Activated naive CD4-positive, alpha-beta T cell treated with anti-CD3 and anti-CD28 coated beads, Interleukin-2, amount 50 U/mL, for 24 hours (primary cell): ENCODE measurements around the gene PHACTR3.

Experiments
- H3K27ac Mint-ChIP-seq: one replicate; pipeline ENCODE4 v1.8.0; 2021; ENCODE audit warnings: mild to moderate bottlenecking, mixed read lengths
- H3K27me3 Mint-ChIP-seq: one replicate; pipeline ENCODE4 v1.8.0; 2021; ENCODE audit warnings: mixed read lengths
- H3K36me3 Mint-ChIP-seq: one replicate; pipeline ENCODE4 v1.8.0; 2021; ENCODE audit warnings: mixed read lengths
- H3K4me1 Mint-ChIP-seq: one replicate; pipeline ENCODE4 v1.8.0; 2021; ENCODE audit warnings: mixed read lengths
- H3K4me3 Mint-ChIP-seq: one replicate; pipeline ENCODE4 v1.8.0; 2021; ENCODE audit warnings: mild to moderate bottlenecking, mixed read lengths
- H3K9me3 Mint-ChIP-seq: one replicate; pipeline ENCODE4 v1.8.0; 2021; ENCODE audit warnings: mixed read lengths

PHACTR3 gene

DNA sequence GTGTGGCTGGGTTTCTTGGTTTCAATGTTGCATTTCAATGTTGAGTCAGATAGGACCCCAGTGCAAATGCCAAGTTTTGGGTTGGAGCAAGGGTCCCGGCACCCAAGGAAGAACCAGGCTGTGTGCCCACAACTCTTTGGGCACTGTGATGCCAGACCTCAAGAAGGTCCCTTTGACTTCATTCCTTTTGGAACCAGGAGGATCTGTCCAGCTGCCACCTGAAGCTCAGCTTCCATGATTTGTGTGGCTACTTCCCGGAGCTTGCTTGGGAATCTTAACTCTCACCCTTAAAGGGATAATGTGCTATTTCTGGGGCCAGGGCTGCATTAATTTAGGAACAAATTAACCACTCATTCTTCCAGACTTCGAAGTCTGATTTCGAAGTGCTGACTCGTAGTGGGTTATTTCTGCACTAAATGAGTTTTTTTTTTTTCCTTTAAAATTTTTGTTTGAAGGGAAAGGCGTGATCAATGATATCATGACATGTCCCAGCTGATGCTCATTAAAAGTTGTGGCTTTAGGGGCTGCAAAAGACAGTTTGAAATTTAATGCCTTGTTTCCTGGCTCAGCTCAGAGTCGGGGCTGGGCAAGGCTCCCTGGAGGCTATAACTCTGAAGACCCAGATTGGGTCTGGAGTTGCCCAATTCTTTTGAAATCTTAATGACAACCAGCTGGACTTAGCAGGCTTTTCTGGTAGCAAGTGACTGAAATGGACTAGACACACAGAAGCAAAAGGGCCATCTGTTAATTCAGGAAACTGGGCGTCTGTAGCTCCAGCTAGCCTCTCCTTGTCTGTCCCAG, 24.0 kb upstream of the PHACTR3 start:
- Mint-ChIP-seq H3K4me1 (no peaks in the 10 kb centered on the region), H3K27me3 (peaks cover 33% of the 10 kb centered on the region), H3K4me3 (no peak overlapping the region), H3K36me3 (no peaks in the 10 kb centered on the region), H3K9me3 (no peaks in the 10 kb centered on the region), H3K27ac (no peak overlapping the region)

DNA sequence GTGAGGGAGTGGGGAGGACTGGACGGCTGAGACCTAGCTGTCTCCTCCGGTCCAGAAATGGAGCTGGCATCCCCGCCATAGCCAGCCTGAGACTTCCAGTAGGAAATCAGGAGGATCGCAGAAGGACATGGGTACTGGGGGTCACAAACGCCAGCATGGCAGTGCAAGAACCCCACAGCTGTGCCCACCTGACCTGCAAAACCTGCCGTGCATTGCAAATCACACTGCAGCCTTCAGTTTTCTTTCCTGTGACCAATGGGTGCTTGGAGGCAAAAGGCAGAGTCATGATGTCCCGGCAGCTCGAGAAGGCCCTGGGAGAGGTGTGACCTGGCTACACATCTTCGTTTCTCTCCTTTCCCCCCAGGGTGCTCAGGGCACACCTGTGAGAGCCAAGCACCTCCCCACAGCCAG, 23.3 kb upstream of the PHACTR3 start:
- Mint-ChIP-seq H3K27ac (no peak overlapping the region), H3K4me1 (peaks cover 4% of the 10 kb centered on the region), H3K9me3 (no peaks in the 10 kb centered on the region), H3K27me3 (peaks cover 28% of the 10 kb centered on the region), H3K4me3 (no peak overlapping the region), H3K36me3 (no peaks in the 10 kb centered on the region)

DNA sequence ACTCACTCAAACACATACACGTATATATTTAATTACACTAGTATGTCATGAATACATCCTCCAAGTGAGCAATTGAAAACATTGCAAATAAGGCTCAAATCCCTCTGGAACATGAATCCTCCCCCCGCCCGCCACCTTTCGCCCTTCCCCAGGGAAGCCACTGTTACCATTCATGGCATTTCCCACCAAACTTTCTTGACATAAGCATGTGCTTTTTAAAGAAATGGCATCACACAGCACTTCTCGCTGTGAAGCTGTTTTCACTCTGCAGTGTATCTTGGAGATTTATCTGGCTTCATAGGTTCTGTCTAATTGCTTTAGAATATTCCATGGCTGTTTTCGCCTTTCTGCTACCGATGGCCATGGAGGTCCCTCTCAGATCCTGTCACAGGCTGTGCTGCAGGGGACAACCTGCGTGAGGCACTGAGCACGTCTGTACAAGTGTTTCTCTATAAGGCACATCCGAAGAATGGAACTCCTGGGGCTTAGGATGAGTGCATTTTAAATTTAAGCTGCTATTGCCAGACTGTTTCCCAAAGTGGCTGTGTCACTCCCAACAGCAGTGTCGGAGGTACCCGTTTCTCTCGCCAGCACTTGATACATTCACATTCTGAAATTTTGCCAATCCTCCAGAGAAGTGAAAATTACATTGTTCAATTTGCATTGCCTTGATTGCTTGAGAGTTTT, 22.2 kb upstream of the PHACTR3 start:
- peaks cover 19% of the 10 kb centered on the region for H3K27me3 Mint-ChIP-seq
- H3K4me1 Mint-ChIP-seq, result peaks cover 8% of the 10 kb centered on the region
- H3K27ac Mint-ChIP-seq, result no peak overlapping the region
- no peaks in the 10 kb centered on the region for H3K9me3 Mint-ChIP-seq
- no peak overlapping the region for H3K4me3 Mint-ChIP-seq
- no peaks in the 10 kb centered on the region for H3K36me3 Mint-ChIP-seq

DNA sequence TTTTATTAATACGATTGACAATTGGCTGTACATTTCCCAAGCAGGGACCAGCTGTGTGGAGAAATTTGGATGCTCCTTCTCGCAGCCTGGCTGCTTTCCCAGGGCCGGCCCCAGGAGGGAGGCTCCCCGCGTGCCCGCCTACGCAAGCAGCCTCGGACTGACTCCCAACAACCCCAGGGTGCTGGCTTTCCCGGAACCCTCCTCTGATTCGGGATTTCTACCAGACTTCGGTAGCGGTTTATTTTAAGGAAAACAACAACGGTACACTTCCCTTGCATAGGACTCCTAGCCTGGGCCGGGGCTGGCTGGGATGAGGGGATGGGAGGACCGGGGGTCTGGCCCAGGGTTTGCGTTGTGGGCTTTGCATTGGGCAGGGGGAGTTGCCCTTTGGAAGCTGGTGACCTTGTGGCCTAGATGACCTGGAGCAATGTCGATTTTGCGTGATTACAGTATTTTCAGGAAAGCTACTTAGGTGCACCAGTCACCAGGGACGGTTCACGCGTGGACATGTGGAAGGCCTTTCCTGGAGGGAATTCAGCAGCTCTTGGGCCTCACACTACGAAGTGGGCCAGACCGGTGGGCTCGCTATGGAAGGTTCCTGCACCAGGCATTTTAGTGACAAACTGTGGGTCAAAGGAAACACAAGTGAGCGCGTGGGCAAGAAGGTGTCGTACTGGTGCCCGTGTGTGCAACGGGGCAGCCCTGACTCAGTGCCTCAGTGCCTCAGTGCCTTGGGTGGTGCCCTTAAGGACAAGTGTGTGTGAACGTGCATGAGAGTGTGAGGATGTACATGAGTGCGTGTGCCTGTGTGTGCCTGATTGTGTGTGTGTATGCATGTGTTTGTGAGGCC, 20.7 kb upstream of the PHACTR3 start:
- Mint-ChIP-seq H3K36me3 (no peaks in the 10 kb centered on the region), H3K27me3 (peaks cover 11% of the 10 kb centered on the region), H3K4me1 (peaks cover 8% of the 10 kb centered on the region), H3K9me3 (no peaks in the 10 kb centered on the region), H3K4me3 (no peak overlapping the region), H3K27ac (no peak overlapping the region)

DNA sequence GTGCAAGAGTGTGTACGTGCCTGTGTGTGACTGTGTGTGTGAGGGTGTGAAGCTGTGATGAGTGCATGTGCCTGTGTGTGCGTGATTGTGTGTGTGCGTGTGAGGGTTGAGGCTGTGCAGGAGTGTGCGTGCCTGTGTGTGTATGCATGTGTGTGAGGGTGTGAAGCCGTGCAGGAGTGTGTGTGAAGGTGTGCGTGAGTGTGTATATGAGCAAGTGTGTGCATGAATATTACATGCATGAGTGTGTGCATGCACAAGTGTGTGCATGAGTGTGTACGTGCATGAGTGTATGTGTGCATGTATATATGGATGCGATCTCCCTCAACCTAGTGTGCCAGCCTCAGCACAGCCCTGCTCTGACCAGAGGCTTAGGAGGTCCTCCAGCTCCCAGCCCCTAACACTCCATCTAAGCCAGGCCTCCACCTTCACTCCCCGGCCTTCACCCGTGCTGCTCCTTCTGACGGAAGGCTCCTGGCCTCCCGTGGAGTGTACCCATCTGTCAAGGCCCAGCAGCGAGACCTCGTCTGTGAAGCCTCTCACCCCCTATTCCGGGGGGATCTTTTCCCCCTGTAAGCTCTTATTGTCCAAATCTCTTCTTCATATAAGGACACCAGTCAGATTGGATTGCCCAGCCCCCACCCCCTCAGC, 19.9 kb upstream of the PHACTR3 start:
- Mint-ChIP-seq H3K4me1 (peaks cover 8% of the 10 kb centered on the region), H3K27ac (no peak overlapping the region), H3K36me3 (no peaks in the 10 kb centered on the region), H3K9me3 (no peaks in the 10 kb centered on the region), H3K27me3 (peaks cover 6% of the 10 kb centered on the region), H3K4me3 (no peak overlapping the region)

DNA sequence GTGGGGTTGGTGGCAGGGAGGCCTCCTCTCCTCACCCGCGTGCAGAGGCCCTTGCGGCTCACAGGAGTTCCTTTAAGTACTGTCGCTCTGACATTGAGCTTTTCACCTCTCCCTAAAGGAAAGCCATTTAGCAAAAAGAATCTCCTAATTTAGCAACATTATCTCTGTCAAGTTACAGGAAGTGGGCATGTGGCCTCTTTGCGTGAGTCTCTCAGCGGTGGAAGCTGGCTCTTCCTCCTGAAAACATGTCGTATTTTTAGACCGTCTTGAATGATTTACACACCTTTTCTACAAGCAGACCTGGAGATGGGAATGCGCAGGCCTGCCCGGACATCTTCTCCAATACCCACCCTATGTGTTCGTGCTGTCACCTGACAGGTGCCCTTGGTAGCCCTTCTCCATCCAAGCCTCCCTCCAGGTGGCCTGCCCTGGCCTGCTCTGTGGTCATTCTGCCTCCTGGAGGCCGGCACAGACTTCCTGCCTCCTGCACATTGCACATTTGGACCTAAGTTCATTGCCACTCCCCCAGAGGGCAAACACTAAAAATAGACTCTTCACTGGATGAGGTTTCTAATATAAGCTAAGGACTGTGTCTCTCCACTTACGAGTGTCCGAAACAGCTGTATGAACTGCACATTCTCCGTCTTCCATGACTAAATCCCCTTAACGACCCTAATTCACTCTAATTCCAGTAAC, 18.5 kb upstream of the PHACTR3 start:
- Mint-ChIP-seq H3K27me3 (peaks cover 3% of the 10 kb centered on the region), H3K9me3 (no peaks in the 10 kb centered on the region), H3K4me1 (peaks cover 8% of the 10 kb centered on the region), H3K4me3 (no peak overlapping the region), H3K36me3 (no peaks in the 10 kb centered on the region), H3K27ac (no peak overlapping the region)

DNA sequence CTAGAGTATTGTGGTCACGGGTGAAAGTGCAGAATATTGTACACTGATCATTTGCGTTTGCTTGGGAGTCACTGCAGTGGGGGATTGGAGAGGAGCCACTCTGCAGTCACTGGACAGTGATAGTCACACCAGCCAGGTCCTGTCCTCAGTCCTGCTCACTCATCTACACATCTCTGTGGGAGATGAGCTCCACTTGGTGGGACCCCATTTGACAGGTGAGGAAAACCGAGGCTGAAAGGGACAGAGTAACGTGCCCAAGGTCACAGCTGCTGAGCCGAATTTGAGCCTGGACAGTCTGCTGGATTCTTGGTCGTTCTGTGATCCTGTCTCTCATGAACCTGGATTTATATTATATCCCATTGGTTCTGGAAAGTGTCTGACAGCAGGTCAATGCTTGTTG, 17.7 kb upstream of the PHACTR3 start:
- no peaks in the 10 kb centered on the region for H3K9me3 Mint-ChIP-seq
- peaks cover 2% of the 10 kb centered on the region for H3K27me3 Mint-ChIP-seq
- H3K27ac Mint-ChIP-seq, result no peak overlapping the region
- H3K4me1 Mint-ChIP-seq, result peaks cover 8% of the 10 kb centered on the region
- H3K36me3 Mint-ChIP-seq, result no peaks in the 10 kb centered on the region
- no peak overlapping the region for H3K4me3 Mint-ChIP-seq

DNA sequence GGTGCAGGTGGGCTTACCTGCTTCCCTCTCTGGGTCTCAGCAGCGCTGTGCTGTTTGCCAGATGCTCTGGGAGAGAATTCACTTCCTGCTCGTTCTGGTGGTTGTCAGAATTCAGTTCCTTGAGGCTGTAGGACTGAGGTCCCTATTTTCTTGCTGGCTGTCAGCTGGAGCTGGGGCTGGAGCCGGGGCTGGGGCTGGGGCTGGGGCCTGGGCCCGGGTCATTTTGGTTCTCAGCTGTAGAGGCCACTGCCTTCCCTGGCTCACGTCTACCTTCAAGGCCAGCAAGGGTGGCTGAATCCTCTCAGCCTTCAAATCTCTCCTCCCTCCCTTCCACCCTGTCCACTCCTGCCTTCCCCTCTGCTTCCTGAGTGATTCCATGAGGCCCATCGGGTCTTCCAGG, 16.8 kb upstream of the PHACTR3 start:
- H3K9me3 Mint-ChIP-seq, result no peaks in the 10 kb centered on the region

DNA sequence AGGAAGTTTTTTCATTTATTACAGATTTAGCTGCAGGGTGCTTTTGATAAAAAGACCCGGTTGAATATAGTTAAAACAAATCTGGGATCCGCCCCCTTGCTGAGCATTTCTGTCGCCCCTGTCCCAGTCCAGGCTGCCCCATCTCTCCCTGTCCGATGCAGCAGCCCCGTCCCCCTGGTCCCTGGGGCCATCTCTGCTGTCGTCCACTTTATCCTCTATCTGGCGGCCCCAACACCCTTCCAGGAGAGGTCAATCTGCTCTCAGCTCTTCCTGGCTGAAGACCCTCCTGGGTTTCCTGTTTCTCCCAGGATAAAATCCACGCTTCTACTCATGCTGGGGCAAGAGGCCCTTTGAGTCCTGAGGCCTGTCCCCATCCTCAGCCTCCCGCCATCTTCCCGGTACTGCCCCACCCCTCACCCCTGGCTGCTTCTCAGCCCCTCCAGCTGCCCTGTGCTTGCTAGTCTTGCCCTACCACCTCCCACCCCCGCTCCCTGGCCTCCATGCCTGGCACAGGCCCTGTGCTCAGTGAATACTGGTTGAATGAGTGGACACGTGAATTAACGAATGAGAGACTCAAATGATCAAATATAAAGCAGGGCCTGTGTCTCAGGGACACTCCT, 16.0 kb upstream of the PHACTR3 start:
- H3K4me1 Mint-ChIP-seq, result peaks cover 8% of the 10 kb centered on the region
- H3K27me3 Mint-ChIP-seq, result peaks cover 3% of the 10 kb centered on the region
- no peak overlapping the region for H3K27ac Mint-ChIP-seq
- no peaks in the 10 kb centered on the region for H3K9me3 Mint-ChIP-seq
- H3K36me3 Mint-ChIP-seq, result no peaks in the 10 kb centered on the region
- no peak overlapping the region for H3K4me3 Mint-ChIP-seq

More for the DNA sequence above, 16.8 kb upstream of the PHACTR3 start:
- Mint-ChIP-seq H3K27ac (no peak overlapping the region), H3K4me3 (no peak overlapping the region), H3K27me3 (peaks cover 3% of the 10 kb centered on the region), H3K36me3 (no peaks in the 10 kb centered on the region), H3K4me1 (peaks cover 8% of the 10 kb centered on the region)

DNA sequence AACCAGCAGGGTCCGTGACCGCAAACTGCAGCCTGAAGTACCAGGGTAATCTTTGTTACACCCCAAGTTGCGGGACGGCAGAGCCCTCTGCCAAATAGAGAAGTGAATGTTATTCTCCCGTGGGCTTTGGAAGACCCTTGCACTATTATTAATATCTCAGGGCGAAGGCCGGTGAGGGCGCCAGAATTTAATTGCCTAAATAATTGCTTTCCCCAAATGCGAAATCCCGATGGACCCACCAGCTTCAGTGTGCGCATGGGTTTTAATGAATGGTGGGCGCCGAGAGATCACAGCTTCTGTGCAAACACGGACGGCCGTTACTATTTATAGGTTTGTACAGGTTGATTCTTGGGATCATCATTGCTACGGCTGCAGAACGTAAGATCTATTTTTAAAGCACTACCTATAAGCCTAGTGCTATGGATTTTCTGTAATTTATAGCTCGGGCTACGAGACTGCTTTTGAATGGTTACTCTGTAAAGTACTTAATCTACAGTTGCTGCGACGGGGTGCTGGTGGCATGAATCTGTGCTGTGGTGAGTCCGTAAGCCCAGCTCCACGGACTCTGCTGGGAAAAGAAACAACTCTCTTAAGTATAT, 15.2 kb upstream of the PHACTR3 start:
- Mint-ChIP-seq H3K9me3 (no peaks in the 10 kb centered on the region), H3K36me3 (no peaks in the 10 kb centered on the region), H3K4me1 (peaks cover 8% of the 10 kb centered on the region), H3K4me3 (no peak overlapping the region), H3K27me3 (peaks cover 3% of the 10 kb centered on the region), H3K27ac (no peak overlapping the region)

DNA sequence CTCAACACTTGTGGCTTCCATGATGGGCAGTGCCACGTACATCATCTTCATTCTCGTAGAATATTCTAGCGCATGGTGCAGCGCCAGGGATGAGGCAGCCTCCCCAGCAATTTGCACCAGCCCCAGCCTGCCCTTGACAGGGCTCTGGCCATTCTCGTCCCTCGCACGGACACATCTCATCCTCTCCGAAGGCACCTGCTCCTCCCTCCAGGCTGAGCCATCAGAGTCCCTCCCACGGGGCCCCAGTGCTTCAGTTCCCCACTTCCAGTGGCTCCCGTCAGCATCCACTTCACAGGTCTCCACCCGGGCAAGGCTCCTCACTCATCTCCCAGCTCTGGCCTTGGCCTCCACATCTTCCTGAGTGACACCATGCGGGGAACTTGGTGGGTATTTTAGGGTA, 13.3 kb upstream of the PHACTR3 start:
- Mint-ChIP-seq H3K9me3 (no peaks in the 10 kb centered on the region), H3K36me3 (no peaks in the 10 kb centered on the region), H3K4me3 (no peak overlapping the region), H3K27me3 (peaks cover 11% of the 10 kb centered on the region), H3K4me1 (peaks cover 4% of the 10 kb centered on the region), H3K27ac (no peak overlapping the region)

DNA sequence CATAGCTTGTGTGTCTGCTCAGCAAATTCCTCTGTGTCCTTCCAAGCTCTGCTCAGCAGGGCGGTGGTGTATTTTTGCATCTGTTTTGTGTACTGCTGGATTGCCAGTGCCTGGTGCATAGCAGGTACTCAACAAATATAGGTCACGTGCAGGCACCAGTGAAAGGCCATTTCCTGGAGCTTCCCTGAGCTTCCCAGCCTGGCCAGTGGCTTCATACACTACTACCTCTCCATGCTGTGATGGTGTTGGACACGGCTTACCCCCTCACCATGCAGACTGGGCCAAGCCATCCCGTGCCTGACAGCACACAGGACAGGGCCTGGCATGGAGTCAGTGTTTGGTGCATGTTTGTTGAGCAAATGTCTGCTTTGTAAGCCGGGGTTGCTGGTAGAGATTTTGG, 7.7 kb upstream of the PHACTR3 start:
- no peak overlapping the region for H3K4me3 Mint-ChIP-seq
- no peak overlapping the region for H3K27ac Mint-ChIP-seq
- H3K36me3 Mint-ChIP-seq, result no peaks in the 10 kb centered on the region
- H3K4me1 Mint-ChIP-seq, result no peaks in the 10 kb centered on the region
- no peaks in the 10 kb centered on the region for H3K9me3 Mint-ChIP-seq
- H3K27me3 Mint-ChIP-seq, result peaks cover 36% of the 10 kb centered on the region

DNA sequence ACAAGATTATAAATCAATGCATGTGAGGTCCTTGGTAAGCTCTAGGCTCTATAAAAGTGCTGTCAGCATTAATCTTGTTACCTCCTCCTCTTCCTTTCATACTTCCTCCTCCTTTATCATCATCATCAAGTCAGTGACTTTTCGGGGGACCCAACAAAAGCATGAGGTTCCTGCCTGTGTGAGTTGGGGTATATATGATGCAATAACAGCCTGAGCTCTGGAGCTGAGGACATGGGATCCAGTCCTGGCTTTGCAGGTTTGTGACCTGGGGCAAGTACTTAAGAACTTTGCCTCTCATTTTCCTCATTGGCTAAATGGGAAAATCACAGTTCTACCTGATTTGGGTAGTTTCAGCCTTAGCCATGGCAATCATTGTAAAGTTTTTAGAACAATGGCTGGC, 7.1 kb upstream of the PHACTR3 start:
- no peaks in the 10 kb centered on the region for H3K4me1 Mint-ChIP-seq
- H3K9me3 Mint-ChIP-seq, result no peaks in the 10 kb centered on the region
- H3K27me3 Mint-ChIP-seq, result peaks cover 38% of the 10 kb centered on the region
- H3K36me3 Mint-ChIP-seq, result no peaks in the 10 kb centered on the region
- no peak overlapping the region for H3K27ac Mint-ChIP-seq
- H3K4me3 Mint-ChIP-seq, result no peak overlapping the region

DNA sequence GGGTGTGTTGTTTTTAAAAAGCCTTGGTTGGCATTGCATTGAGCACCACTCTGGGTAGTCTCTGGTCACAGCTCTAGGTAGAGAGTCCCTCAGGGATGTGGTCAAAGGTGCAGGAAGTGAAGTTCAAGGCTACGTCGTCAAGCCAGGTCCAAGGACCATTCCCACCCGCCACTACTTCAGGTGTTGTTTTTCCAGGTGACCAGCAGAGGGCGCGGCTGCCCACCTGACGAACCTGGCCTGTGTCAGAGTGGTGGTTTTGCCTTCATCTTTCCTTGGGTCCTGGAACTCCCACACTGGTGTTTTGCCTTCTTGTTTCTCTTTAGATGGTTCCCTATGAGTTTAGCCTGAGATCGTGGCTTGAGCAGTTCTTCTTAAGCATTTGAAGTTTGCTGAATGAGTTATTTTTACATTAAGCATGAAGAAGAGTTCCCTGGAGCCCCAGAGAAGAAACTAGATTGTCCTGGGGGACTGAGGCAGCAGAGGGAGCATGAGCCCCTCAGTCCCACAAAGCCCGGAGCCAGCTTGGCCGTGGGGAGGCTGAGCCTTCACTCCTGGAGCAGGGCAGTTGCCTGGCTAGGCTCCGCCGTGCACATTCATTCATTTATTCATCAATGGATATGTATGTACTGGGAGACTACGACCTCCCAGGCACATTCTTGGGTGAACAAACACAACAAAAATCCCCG, 5.6 kb upstream of the PHACTR3 start:
- Mint-ChIP-seq H3K27me3 (peaks cover 47% of the 10 kb centered on the region), H3K4me3 (no peak overlapping the region), H3K36me3 (no peaks in the 10 kb centered on the region), H3K9me3 (no peaks in the 10 kb centered on the region), H3K27ac (no peak overlapping the region), H3K4me1 (no peaks in the 10 kb centered on the region)
